ENCODE measurements around the gene RSPH10B2. TPM values are rescaled to one million over a fixed set of nuclear protein-coding genes. Genes with fewer than 3 reads are reported as not detected.

RSPH10B2 gene
- total RNA-seq, 2 experiments from 2014 or later, result 0.48 TPM; not detected in 1

Other genes starting within 250 kb of the RSPH10B2 start
- under 1 TPM; 0.05 to 0.11 TPM for gene GRID2IP, start 202.6 kb upstream of the RSPH10B2 start, total RNA-seq
- 10 to 100 TPM; 30.1 to 34.1 TPM for gene ZDHHC4, start 176.6 kb upstream of the RSPH10B2 start, total RNA-seq
- gene INTS15, start 164.1 kb upstream of the RSPH10B2 start, total RNA-seq, result 10 to 100 TPM; 27.8 to 31.8 TPM
- gene ZNF853, start 138.5 kb upstream of the RSPH10B2 start, total RNA-seq, result 1 to 10 TPM; 1.2 to 1.3 TPM
- 10 to 100 TPM; 15.7 to 20.8 TPM for gene ZNF316, start 116.8 kb upstream of the RSPH10B2 start, total RNA-seq
- gene ZNF12, start 47.2 kb upstream of the RSPH10B2 start, total RNA-seq, result 10 to 100 TPM; 22.4 to 23.2 TPM
- gene CCZ1B, start 72.2 kb downstream of the RSPH10B2 start, total RNA-seq, result 10 to 100 TPM; 41.9 to 42.4 TPM

Measured in activated CD4-positive, alpha-beta T cell treated with anti-CD3 and anti-CD28 coated beads for 36 hours (primary cell).